ENCODE results near the gene NEU3.

NEU3 gene

GRCh38 chr11:75001686-75002085 lies 13.0 kb downstream of the NEU3 start:
- no peak for DNase-seq (ENCODE audit: extremely low spot score)
- TF ChIP-seq FOXM1 (IDR thresholded peaks at IDR 0.05; ENCODE audit: borderline replicate concordance) (no peak), ELF4 (IDR thresholded peaks at IDR 0.05) (no peak), PKNOX1 (IDR thresholded peaks at IDR 0.05) (no peak), NFRKB (IDR thresholded peaks at IDR 0.05) (no peak), TARDBP (IDR thresholded peaks at IDR 0.05) (no peak), HDGF (IDR thresholded peaks at IDR 0.05; ENCODE audit: borderline replicate concordance) (no peak), SP1 (IDR thresholded peaks at IDR 0.05) (no peak), LEF1 (IDR thresholded peaks at IDR 0.05; ENCODE audit: borderline replicate concordance) (no peak), FOXK2 (IDR thresholded peaks at IDR 0.05) (no peak), BHLHE40 (IDR thresholded peaks at IDR 0.05; ENCODE audit: borderline replicate concordance) (no peak), ZNF384 (IDR thresholded peaks at IDR 0.05) (no peak), SUZ12 (IDR thresholded peaks at IDR 0.05) (no peak), L3MBTL2 (conservative IDR thresholded peaks at IDR 0.05) (no peak), ARNT (IDR thresholded peaks at IDR 0.05) (no peak), CTBP1 (IDR thresholded peaks at IDR 0.05; ENCODE audit: borderline replicate concordance) (no peak), FOXA1 (IDR thresholded peaks at IDR 0.05) (no peak)
- CTCF ChIA-PET: no interaction called here
- POLR2A ChIA-PET: interaction anchor here (0.9 kb wide), 1 partner anchor 13 kb away, joined by 3 read pairs; the partner anchor contains the start of gene NEU3

- TF ChIP-seq FOXA1 (IDR thresholded peaks at IDR 0.05) (no peak), L3MBTL2 (conservative IDR thresholded peaks at IDR 0.05) (no peak), SUZ12 (IDR thresholded peaks at IDR 0.05) (no peak), ZNF384 (IDR thresholded peaks at IDR 0.05) (no peak), ARNT (IDR thresholded peaks at IDR 0.05) (no peak), PKNOX1 (IDR thresholded peaks at IDR 0.05) (no peak), NFRKB (IDR thresholded peaks at IDR 0.05) (no peak), TARDBP (IDR thresholded peaks at IDR 0.05) (no peak), HDGF (IDR thresholded peaks at IDR 0.05; ENCODE audit: borderline replicate concordance) (no peak), LEF1 (IDR thresholded peaks at IDR 0.05; ENCODE audit: borderline replicate concordance) (no peak), FOXK2 (IDR thresholded peaks at IDR 0.05) (no peak), SP1 (IDR thresholded peaks at IDR 0.05) (no peak), FOXM1 (IDR thresholded peaks at IDR 0.05; ENCODE audit: borderline replicate concordance) (no peak), ELF4 (IDR thresholded peaks at IDR 0.05) (no peak)
- ChIA-PET POLR2A (interaction anchor here (0.9 kb wide), 1 partner anchor 14 kb away, joined by 3 read pairs; the partner anchor contains the start of gene NEU3), CTCF (no interaction called here)
- DNase-seq (ENCODE audit: extremely low spot score): no peak
These were observed 13.8 kb downstream of the NEU3 start for GRCh38 chr11:75002516-75002915.

GRCh38 chr11:75004215-75004614 lies 15.5 kb downstream of the NEU3 start:
- no peak for DNase-seq (ENCODE audit: extremely low spot score)
- CTCF ChIA-PET: interaction anchor here (0.7 kb wide), 1 partner anchor 12 kb away, joined by 4 read pairs; no protein-coding TSS in a partner anchor
- POLR2A ChIA-PET: no interaction called here
- TF ChIP-seq LEF1 (IDR thresholded peaks at IDR 0.05; ENCODE audit: borderline replicate concordance): no peak
- TF ChIP-seq L3MBTL2 (conservative IDR thresholded peaks at IDR 0.05): no peak
- no peak for TF ChIP-seq HDGF (IDR thresholded peaks at IDR 0.05; ENCODE audit: borderline replicate concordance)
- no peak for TF ChIP-seq SUZ12 (IDR thresholded peaks at IDR 0.05)
- TF ChIP-seq BHLHE40 (IDR thresholded peaks at IDR 0.05; ENCODE audit: borderline replicate concordance): no peak
- TF ChIP-seq TARDBP (IDR thresholded peaks at IDR 0.05): no peak
- TF ChIP-seq SP1 (IDR thresholded peaks at IDR 0.05): no peak
- TF ChIP-seq CTBP1 (IDR thresholded peaks at IDR 0.05; ENCODE audit: borderline replicate concordance): no peak
- TF ChIP-seq FOXK2 (IDR thresholded peaks at IDR 0.05): no peak
- no peak for TF ChIP-seq ELF4 (IDR thresholded peaks at IDR 0.05)
- TF ChIP-seq ARNT (IDR thresholded peaks at IDR 0.05): no peak
- no peak for TF ChIP-seq ZNF384 (IDR thresholded peaks at IDR 0.05)
- no peak for TF ChIP-seq NFRKB (IDR thresholded peaks at IDR 0.05)
- no peak for TF ChIP-seq FOXA1 (IDR thresholded peaks at IDR 0.05)
- no peak for TF ChIP-seq PKNOX1 (IDR thresholded peaks at IDR 0.05)

- POLR2A ChIA-PET: no interaction called here
These were observed 22.6 kb downstream of the NEU3 start for GRCh38 chr11:75011357-75011756.

GRCh38 chr11:75011872-75012271 lies 23.1 kb downstream of the NEU3 start:
- POLR2A ChIA-PET: no interaction called here
- DNase-seq (ENCODE audit: extremely low spot score): no peak
- TF ChIP-seq HDGF (IDR thresholded peaks at IDR 0.05; ENCODE audit: borderline replicate concordance): no peak
- no peak for TF ChIP-seq ELF4 (IDR thresholded peaks at IDR 0.05)
- TF ChIP-seq TARDBP (IDR thresholded peaks at IDR 0.05): no peak
- TF ChIP-seq ARNT (IDR thresholded peaks at IDR 0.05): no peak
- TF ChIP-seq FOXA1 (IDR thresholded peaks at IDR 0.05): no peak
- CTCF ChIA-PET: interaction anchor here (2.0 kb wide), 1 partner anchor 11 kb away, joined by 11 read pairs; no protein-coding TSS in a partner anchor

More at GRCh38 chr11:75011357-75011756, 22.6 kb downstream of the NEU3 start:
- TF ChIP-seq TARDBP (IDR thresholded peaks at IDR 0.05): no peak
- DNase-seq (ENCODE audit: extremely low spot score): no peak
- CTCF ChIA-PET: interaction anchor here (2.0 kb wide), 1 partner anchor 11 kb away, joined by 11 read pairs; no protein-coding TSS in a partner anchor

- CTCF ChIA-PET: no interaction called here
- POLR2A ChIA-PET: interaction anchor here (0.7 kb wide), 1 partner anchor 13 kb away, joined by 3 read pairs; no protein-coding TSS in a partner anchor
- no peak for DNase-seq (ENCODE audit: extremely low spot score)
- TF ChIP-seq ARNT (IDR thresholded peaks at IDR 0.05): no peak
- TF ChIP-seq LEF1 (IDR thresholded peaks at IDR 0.05; ENCODE audit: borderline replicate concordance): no peak
- no peak for TF ChIP-seq SUZ12 (IDR thresholded peaks at IDR 0.05)
- TF ChIP-seq HDGF (IDR thresholded peaks at IDR 0.05; ENCODE audit: borderline replicate concordance): no peak
- TF ChIP-seq NFRKB (IDR thresholded peaks at IDR 0.05): no peak
- no peak for TF ChIP-seq FOXM1 (IDR thresholded peaks at IDR 0.05; ENCODE audit: borderline replicate concordance)
- no peak for TF ChIP-seq ELF4 (IDR thresholded peaks at IDR 0.05)
- no peak for TF ChIP-seq ZNF384 (IDR thresholded peaks at IDR 0.05)
- TF ChIP-seq FOXA1 (IDR thresholded peaks at IDR 0.05): no peak
- TF ChIP-seq CTBP1 (IDR thresholded peaks at IDR 0.05; ENCODE audit: borderline replicate concordance): no peak
- TF ChIP-seq SP1 (IDR thresholded peaks at IDR 0.05): no peak
- TF ChIP-seq BHLHE40 (IDR thresholded peaks at IDR 0.05; ENCODE audit: borderline replicate concordance): no peak
- TF ChIP-seq PKNOX1 (IDR thresholded peaks at IDR 0.05): no peak
- no peak for TF ChIP-seq L3MBTL2 (conservative IDR thresholded peaks at IDR 0.05)
- no peak for TF ChIP-seq TARDBP (IDR thresholded peaks at IDR 0.05)
- no peak for TF ChIP-seq FOXK2 (IDR thresholded peaks at IDR 0.05)
These were observed 24.3 kb downstream of the NEU3 start for GRCh38 chr11:75013051-75013450.

Measured in HEK293T (cell line).